ENCODE data around the gene RNU1-3. TPM values are rescaled to one million over a fixed set of nuclear protein-coding genes. Genes with fewer than 3 reads are reported as not detected.

The RNU1-3 gene
- total and polyA plus RNA-seq, 9 of the 15 experiments (the other 6 are each of a cell fraction or from before 2014, with no cell fraction given) = under 0.01 to 32,823 (median 2,538) TPM; not detected in 4

DNA sequence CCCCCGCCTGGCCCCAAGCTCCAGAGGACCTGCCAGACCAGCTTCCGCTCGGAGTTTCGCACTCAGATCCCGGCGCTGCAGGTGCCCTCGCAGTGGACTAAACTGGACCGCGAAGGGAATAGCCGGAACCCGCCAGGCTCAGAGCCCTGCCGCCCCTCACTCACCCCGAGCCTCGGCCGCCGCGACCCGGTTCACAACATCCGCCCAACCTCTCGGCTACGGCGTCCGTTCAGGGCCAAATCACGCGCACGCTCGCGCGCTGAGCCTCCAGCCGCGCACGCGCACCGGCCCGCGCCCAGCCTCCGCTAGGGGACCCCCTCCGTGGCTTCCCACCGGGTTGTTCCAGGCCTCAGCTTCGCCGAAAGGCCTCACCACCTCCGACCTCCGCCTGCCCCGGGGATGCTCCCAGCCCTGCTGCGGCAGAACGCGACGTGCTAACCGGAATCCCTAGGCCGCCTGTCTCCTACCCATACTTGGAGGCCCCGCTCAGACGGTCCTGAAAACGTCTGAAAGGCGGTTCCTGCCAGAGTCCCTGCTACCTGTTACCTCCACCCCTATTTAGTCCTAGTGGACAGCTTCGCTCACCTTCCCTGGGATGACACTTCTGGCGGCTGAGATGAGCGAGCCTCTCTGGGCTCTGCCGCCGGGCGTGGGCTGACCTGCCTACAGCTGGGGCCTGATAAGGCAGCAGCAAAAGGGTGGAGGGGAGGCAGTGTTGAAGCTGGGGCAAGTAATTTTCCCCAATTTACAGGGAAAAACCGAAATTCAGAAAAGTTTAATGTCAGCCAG is 22.1 kb downstream of the RNU1-3 start (continued):
- TF ChIP-seq, protein P1, sequence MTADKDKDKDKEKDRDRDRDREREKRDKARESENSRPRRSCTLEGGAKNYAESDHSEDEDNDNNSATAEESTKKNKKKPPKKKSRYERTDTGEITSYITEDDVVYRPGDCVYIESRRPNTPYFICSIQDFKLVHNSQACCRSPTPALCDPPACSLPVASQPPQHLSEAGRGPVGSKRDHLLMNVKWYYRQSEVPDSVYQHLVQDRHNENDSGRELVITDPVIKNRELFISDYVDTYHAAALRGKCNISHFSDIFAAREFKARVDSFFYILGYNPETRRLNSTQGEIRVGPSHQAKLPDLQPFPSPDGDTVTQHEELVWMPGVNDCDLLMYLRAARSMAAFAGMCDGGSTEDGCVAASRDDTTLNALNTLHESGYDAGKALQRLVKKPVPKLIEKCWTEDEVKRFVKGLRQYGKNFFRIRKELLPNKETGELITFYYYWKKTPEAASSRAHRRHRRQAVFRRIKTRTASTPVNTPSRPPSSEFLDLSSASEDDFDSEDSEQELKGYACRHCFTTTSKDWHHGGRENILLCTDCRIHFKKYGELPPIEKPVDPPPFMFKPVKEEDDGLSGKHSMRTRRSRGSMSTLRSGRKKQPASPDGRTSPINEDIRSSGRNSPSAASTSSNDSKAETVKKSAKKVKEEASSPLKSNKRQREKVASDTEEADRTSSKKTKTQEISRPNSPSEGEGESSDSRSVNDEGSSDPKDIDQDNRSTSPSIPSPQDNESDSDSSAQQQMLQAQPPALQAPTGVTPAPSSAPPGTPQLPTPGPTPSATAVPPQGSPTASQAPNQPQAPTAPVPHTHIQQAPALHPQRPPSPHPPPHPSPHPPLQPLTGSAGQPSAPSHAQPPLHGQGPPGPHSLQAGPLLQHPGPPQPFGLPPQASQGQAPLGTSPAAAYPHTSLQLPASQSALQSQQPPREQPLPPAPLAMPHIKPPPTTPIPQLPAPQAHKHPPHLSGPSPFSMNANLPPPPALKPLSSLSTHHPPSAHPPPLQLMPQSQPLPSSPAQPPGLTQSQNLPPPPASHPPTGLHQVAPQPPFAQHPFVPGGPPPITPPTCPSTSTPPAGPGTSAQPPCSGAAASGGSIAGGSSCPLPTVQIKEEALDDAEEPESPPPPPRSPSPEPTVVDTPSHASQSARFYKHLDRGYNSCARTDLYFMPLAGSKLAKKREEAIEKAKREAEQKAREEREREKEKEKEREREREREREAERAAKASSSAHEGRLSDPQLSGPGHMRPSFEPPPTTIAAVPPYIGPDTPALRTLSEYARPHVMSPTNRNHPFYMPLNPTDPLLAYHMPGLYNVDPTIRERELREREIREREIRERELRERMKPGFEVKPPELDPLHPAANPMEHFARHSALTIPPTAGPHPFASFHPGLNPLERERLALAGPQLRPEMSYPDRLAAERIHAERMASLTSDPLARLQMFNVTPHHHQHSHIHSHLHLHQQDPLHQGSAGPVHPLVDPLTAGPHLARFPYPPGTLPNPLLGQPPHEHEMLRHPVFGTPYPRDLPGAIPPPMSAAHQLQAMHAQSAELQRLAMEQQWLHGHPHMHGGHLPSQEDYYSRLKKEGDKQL (CRISPR knock-in tag; IDR thresholded peaks at IDR 0.05; ENCODE audit: borderline replicate concordance) = peak; percentile 87; the same call in 1 of the 2 replicates
- TF ChIP-seq YY1 (IDR thresholded peaks at IDR 0.05; ENCODE audit: borderline replicate concordance in 1 of 3, control insufficient read depth in 1 of 3, extremely low read depth in 1 of 3, insufficient read depth in 3 of 3, insufficient read length in 1 of 3, insufficient replicate concordance in 2 of 3, low read depth in 1 of 3, low read length in 2 of 3) (peak in 2 of 3 experiments; percentile 74 to 83), ZNF12 (CRISPR knock-in tag; IDR thresholded peaks at IDR 0.05) (peak; percentile 86; the same call in 1 of the 2 replicates)
